Prostate gland (tissue), 2 donors: ENCODE measurements around the gene RTTN. TPM values are rescaled to one million over a fixed set of nuclear protein-coding genes. Genes with fewer than 3 reads are reported as not detected.

Source experiments
- DNase-seq: peaks from one replicate; pipeline ENCODE4 v3.0.0-alpha.2; 2019; ENCODE audit warnings: low spot score
- H3K27ac ChIP-seq, 2 donors: fragments of 200-600 bp; sonication (generic); 2 replicates each; pipeline ENCODE4 v1.5.1; 2017 to 2019
- H3K27me3 ChIP-seq: fragments of 200-600 bp; sonication (generic); replicated peaks from 2 replicates; pipeline ENCODE4 v1.5.1; 2019; ENCODE audit not compliant: insufficient read depth
- H3K36me3 ChIP-seq, 2 donors: fragments of 200-600 bp; sonication (generic); 1 replicate in 1 of 2; 2 replicates in 1 of 2; pipeline versions ENCODE4 v1.5.1 to v1.8.1; 2017 to 2019
- H3K4me1 ChIP-seq: fragments of 200-600 bp; sonication (generic); replicated peaks from 2 replicates; pipeline ENCODE4 v1.5.1; 2019
- H3K4me3 ChIP-seq, 2 donors: fragments of 200-600 bp; sonication (generic); 2 replicates each; pipeline ENCODE4 v1.5.1; 2017 to 2019
- H3K9me3 ChIP-seq: fragments of 200-600 bp; sonication (generic); 2 replicates; pipeline ENCODE4 v1.5.1; 2017
- POLR2A ChIP-seq: fragments of 450-650 bp; IDR thresholded peaks from one replicate; pipeline ENCODE4 v1.6.1; 2016; ENCODE audit warnings: antibody characterized with exemption, mild to moderate bottlenecking
- POLR2AphosphoS5 ChIP-seq: sonication (generic); formaldehyde crosslinking; IDR thresholded peaks from one replicate; pipeline ENCODE4 v1.6.1; 2017; ENCODE audit warnings: antibody characterized with exemption
- WGBS: methylation state at CpG from one replicate; pipeline ENCODE4 v1.1.5; 2018; 5-methylcytosine and 5-hydroxymethylcytosine counted together
- intact Hi-C: fragments of 100-400 bp; cut with DNase I; formaldehyde crosslinking; loops from one replicate; pipeline ENCODE4 v1.14.2; 2022
- total RNA-seq, 2 donors: library from RNA; depleted of rRNA; stranded (reverse); fragments of >200 nt; gene quantifications; one replicate each; pipeline ENCODE4 v1.1.0, GENCODE V29; 2016
- TF ChIP-seq, protein P1 (sequence below), 4 experiments: fragments of 200-600 bp in 2 of 4; fragments of 450-650 bp in 2 of 4; sonication (generic) in 2 of 4; IDR thresholded peaks; 1 replicate in 3 of 4; 2 replicates in 1 of 4; pipeline ENCODE4 v1.5.1; 2016 to 2019; ENCODE audit warnings: antibody characterized with exemption in 4 of 4, mild to moderate bottlenecking in 2 of 4, moderate library complexity in 2 of 4

Gene RTTN
- total RNA-seq, 2 donors from 2014 or later, result 8.4 to 21.5 TPM

DNA sequence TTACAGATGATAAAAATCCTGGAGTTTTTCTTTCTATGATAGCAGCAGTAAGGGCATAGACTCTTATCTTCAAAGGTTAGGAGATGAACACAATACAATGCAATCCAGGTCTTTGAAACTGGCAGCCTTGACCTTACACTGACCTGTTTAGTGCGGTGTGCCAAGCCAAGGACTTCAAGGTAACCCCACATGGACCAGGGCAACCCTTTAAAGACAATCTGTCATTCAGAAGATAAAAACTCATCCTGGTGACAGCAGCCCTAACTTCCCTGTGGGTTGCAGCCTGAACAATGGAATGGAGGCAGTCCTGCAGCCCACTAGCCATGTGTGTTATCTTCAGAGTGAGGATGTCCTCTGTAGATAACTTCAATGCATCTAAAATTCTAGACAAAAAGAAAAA is 78.1 kb downstream of the RTTN start:
- 94% methylated on average over 1 of the region's 1 CpG for WGBS
- no peak overlapping the region for H3K4me3 ChIP-seq
- H3K4me1 ChIP-seq, result no peaks in the 10 kb centered on the region
- no peak for DNase-seq
- H3K9me3 ChIP-seq, result no peaks in the 10 kb centered on the region
- TF ChIP-seq POLR2AphosphoS5, result no peak
- TF ChIP-seq, protein P1, sequence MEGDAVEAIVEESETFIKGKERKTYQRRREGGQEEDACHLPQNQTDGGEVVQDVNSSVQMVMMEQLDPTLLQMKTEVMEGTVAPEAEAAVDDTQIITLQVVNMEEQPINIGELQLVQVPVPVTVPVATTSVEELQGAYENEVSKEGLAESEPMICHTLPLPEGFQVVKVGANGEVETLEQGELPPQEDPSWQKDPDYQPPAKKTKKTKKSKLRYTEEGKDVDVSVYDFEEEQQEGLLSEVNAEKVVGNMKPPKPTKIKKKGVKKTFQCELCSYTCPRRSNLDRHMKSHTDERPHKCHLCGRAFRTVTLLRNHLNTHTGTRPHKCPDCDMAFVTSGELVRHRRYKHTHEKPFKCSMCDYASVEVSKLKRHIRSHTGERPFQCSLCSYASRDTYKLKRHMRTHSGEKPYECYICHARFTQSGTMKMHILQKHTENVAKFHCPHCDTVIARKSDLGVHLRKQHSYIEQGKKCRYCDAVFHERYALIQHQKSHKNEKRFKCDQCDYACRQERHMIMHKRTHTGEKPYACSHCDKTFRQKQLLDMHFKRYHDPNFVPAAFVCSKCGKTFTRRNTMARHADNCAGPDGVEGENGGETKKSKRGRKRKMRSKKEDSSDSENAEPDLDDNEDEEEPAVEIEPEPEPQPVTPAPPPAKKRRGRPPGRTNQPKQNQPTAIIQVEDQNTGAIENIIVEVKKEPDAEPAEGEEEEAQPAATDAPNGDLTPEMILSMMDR (IDR thresholded peaks at IDR 0.05), result no peak
- TF ChIP-seq POLR2A, result no peak
- no peak overlapping the region for H3K27ac ChIP-seq
- no peaks in the 10 kb centered on the region for H3K27me3 ChIP-seq
- H3K36me3 ChIP-seq, result no peaks in the 10 kb centered on the region
- intact Hi-C loops, result no loop called here

DNA sequence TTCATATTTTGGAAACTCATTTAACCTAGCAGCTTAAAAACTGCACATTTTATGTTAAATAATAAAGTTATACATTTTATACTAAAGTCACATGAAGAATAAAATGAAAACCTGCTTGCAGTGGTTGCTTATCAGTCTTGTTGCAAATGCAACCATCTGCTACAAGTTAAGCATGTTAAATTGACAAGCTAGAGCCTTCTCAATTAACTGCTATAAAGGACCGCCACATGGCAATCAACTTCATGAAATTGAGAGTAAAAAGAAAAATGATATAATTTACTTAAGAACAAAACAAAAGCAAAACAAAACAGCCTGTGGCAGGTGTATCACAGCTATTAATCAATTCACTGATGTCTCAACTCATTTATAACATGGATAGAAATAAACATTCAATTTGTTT is 78.7 kb downstream of the RTTN start:
- Histone ChIP-seq H3K4me1 (no peaks in the 10 kb centered on the region), H3K9me3 (no peaks in the 10 kb centered on the region), H3K27ac (no peak overlapping the region), H3K27me3 (no peaks in the 10 kb centered on the region), H3K36me3 (no peaks in the 10 kb centered on the region), H3K4me3 (no peak overlapping the region)
- TF ChIP-seq POLR2A (no peak), POLR2AphosphoS5 (no peak)
- TF ChIP-seq, protein P1 (IDR thresholded peaks at IDR 0.05), result no peak
- intact Hi-C loops, result no loop called here
- DNase-seq, result no peak
- 88% methylated on average over 1 of the region's 1 CpG for WGBS

DNA sequence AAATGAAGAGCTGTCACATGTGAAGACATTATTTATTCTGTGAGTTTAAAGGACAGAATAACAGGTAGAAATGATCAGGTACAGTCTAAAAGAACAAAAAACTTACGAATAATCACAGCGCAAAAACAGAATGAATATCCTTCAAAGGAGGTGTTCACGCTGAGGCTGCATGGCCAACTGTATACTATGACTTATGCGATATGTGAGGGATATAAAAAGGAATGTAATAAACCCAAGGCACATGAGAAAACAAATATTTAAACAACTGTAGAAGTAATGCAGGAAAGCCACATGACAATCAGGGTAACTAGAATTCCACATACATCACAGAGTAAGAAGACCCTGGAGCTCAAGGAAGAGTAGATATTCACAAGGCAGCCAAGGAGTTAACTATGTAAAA is 81.3 kb downstream of the RTTN start:
- TF ChIP-seq, protein P1 (IDR thresholded peaks at IDR 0.05), result no peak
- TF ChIP-seq POLR2AphosphoS5 (no peak), POLR2A (no peak)
- Histone ChIP-seq H3K4me1 (no peaks in the 10 kb centered on the region), H3K9me3 (no peaks in the 10 kb centered on the region), H3K27me3 (no peaks in the 10 kb centered on the region), H3K27ac (no peak overlapping the region), H3K36me3 (no peaks in the 10 kb centered on the region), H3K4me3 (no peak overlapping the region)
- DNase-seq, result no peak
- intact Hi-C loops, result no loop called here
- 90% methylated on average over 4 of the region's 4 CpGs for WGBS

DNA sequence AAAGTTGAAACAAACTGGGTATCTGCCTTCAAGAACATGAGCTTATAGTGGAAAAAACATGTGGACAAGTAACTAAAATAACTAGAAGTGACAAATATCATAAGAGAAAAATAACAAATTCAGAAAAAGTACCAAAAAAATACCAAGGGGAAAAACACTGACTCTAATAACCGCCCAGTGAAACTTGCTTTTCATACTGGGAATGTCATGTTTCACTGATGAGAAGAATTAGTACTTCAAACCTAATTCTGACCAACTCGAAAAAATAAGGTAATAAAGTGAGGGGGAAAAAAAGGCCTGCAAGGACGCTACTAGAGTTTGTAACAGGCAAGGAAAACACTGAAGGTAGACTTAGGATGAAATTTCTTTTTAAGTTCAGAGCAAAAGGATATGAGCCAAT is 83.6 kb downstream of the RTTN start:
- WGBS, result 74% methylated on average over 3 of the region's 3 CpGs

DNA sequence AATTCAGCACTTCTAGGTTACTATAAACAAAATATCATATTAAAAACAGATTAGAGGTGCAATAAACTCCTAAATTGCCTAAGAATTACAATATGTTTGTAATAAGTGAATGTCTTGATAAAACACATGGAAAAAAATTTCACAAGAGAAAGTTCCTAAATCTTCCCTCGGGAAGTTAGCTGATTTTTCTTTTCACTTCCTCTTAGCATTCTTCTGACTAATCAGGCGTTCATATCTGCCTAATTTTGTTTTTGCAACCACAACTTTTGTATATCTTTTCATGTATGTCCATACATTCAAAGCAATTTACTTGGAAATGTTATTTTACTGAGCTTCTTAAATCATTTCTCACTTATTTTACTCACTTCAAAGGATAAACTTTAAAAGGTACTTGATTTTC is 88.5 kb downstream of the RTTN start:
- intact Hi-C loops, result no loop called here
- Histone ChIP-seq H3K36me3 (no peaks in the 10 kb centered on the region), H3K4me3 (no peak overlapping the region), H3K27me3 (no peaks in the 10 kb centered on the region), H3K27ac (no peak overlapping the region), H3K9me3 (no peaks in the 10 kb centered on the region), H3K4me1 (no peaks in the 10 kb centered on the region)
- DNase-seq, result no peak
- 82% methylated on average over 2 of the region's 2 CpGs for WGBS
- TF ChIP-seq, protein P1 (IDR thresholded peaks at IDR 0.05), result no peak
- TF ChIP-seq POLR2AphosphoS5 (no peak), POLR2A (no peak)

More for the DNA sequence above, 83.6 kb downstream of the RTTN start:
- H3K4me3 ChIP-seq, result no peak overlapping the region
- TF ChIP-seq POLR2A, result no peak
- no peak for TF ChIP-seq POLR2AphosphoS5
- TF ChIP-seq, protein P1 (IDR thresholded peaks at IDR 0.05), result no peak
- H3K4me1 ChIP-seq, result no peaks in the 10 kb centered on the region
- no peaks in the 10 kb centered on the region for H3K36me3 ChIP-seq
- intact Hi-C loops, result no loop called here
- H3K27me3 ChIP-seq, result no peaks in the 10 kb centered on the region
- H3K27ac ChIP-seq, result no peak overlapping the region
- H3K9me3 ChIP-seq, result no peaks in the 10 kb centered on the region
- DNase-seq, result no peak
